SH-SY5Y (cell line): ENCODE measurements around the gene NME7.

Experiments used
- GATA2 ChIP-seq: IDR thresholded peaks from 2 replicates; pipeline ENCODE4 v1.6.1; 2011; ENCODE audit warnings: mild to moderate bottlenecking, low read depth, low read length
- GATA3 ChIP-seq: IDR thresholded peaks from 2 replicates; pipeline ENCODE4 v1.6.1; 2011; ENCODE audit warnings: low read depth, mild to moderate bottlenecking, low read length, moderate library complexity

GRCh38 chr1:169090900-169091311, 276.7 kb downstream of the NME7 start:
- TF ChIP-seq GATA2 = no peak
- TF ChIP-seq GATA3 = no peak
